ENCODE measurements around the gene RUSC2.
"Not testable (repeated sequence)": the region's sequence is repeated elsewhere in the genome, so short reads cannot be mapped to it uniquely, and the experiment has no call there.

The RUSC2 gene

GRCh38 chr9:35490910-35491465 lies 1.1 kb downstream of the RUSC2 start:
- DNase-seq (ENCODE audit: low spot score) = no peak

GRCh38 chr9:35493119-35493518 lies 3.2 kb downstream of the RUSC2 start:
- DNase-seq (ENCODE audit: low spot score) = not testable (repeated sequence)

- DNase-seq (ENCODE audit: low spot score) = peak; percentile 9
These were observed 6.1 kb downstream of the RUSC2 start for GRCh38 chr9:35495984-35496383.

GRCh38 chr9:35498245-35498644 lies 8.3 kb downstream of the RUSC2 start:
- not testable (repeated sequence) for DNase-seq (ENCODE audit: low spot score)

GRCh38 chr9:35499029-35499700 lies 9.3 kb downstream of the RUSC2 start:
- no peak for DNase-seq (ENCODE audit: low spot score)

GRCh38 chr9:35499701-35500030 lies 9.8 kb downstream of the RUSC2 start:
- no peak for DNase-seq (ENCODE audit: low spot score)

GRCh38 chr9:35500130-35500748 lies 10.3 kb downstream of the RUSC2 start:
- DNase-seq (ENCODE audit: low spot score) = no peak

GRCh38 chr9:35501946-35502345 lies 12.0 kb downstream of the RUSC2 start:
- no peak for DNase-seq (ENCODE audit: low spot score)

GRCh38 chr9:35506359-35506758 lies 16.4 kb downstream of the RUSC2 start:
- no peak for DNase-seq (ENCODE audit: low spot score)

- DNase-seq (ENCODE audit: low spot score) = no peak
These were observed 18.2 kb downstream of the RUSC2 start for GRCh38 chr9:35508069-35508468.

GRCh38 chr9:35510383-35510753 lies 20.5 kb downstream of the RUSC2 start:
- DNase-seq (ENCODE audit: low spot score) = no peak

- DNase-seq (ENCODE audit: low spot score) = no peak
These were observed 21.0 kb downstream of the RUSC2 start for GRCh38 chr9:35510754-35511428.

GRCh38 chr9:35511453-35511852 lies 21.5 kb downstream of the RUSC2 start:
- DNase-seq (ENCODE audit: low spot score) = no peak

GRCh38 chr9:35515766-35516165 lies 25.9 kb downstream of the RUSC2 start:
- DNase-seq (ENCODE audit: low spot score) = no peak

GRCh38 chr9:35516479-35516878 lies 26.6 kb downstream of the RUSC2 start:
- DNase-seq (ENCODE audit: low spot score) = no peak

- no peak for DNase-seq (ENCODE audit: low spot score)
These were observed 27.2 kb downstream of the RUSC2 start for GRCh38 chr9:35517131-35517530.

- no peak for DNase-seq (ENCODE audit: low spot score)
These were observed 27.8 kb downstream of the RUSC2 start for GRCh38 chr9:35517552-35518224.

GRCh38 chr9:35518225-35518821 lies 28.4 kb downstream of the RUSC2 start:
- no peak for DNase-seq (ENCODE audit: low spot score)

- DNase-seq (ENCODE audit: low spot score) = no peak
These were observed 29.2 kb downstream of the RUSC2 start for GRCh38 chr9:35518981-35519679.

GRCh38 chr9:35519692-35520363 lies 29.9 kb downstream of the RUSC2 start:
- DNase-seq (ENCODE audit: low spot score) = no peak

- DNase-seq (ENCODE audit: low spot score) = no peak
These were observed 30.4 kb downstream of the RUSC2 start for GRCh38 chr9:35520364-35520710.

All from CD4-positive, alpha-beta T cell treated with Interleukin-6 at 100 ng/mL for 8 hours (primary cell).